ENCODE results near the gene MYLK2.

DNA sequence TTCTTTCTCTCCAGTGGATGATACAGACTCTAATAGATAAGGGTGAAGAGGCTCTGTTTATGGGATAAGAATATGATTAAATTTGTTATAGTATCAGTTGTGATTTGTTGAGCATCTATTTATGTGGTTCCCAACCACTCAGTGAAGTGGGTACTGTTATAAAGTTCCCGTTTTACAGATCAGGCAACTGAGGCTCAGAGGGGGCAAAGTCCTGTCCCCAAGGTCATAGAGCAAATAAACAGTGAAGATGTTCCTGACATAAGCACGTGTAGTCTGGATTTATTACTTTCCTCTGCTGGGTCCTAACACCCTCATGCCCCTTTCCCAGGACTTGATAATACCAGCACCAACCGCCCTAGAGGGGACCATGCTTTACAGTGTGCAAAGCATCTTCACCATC is 47.1 kb downstream of the MYLK2 start:
- TF ChIP-seq CTCF (IDR thresholded peaks at IDR 0.05) (no peak), POLR2AphosphoS5 (IDR thresholded peaks at IDR 0.05) (no peak)
